Natural killer cell (primary cell): ENCODE results near the gene TIAM1. TPM values are rescaled to one million over a fixed set of nuclear protein-coding genes. Genes with fewer than 3 reads are reported as not detected.

Experiments
- ATAC-seq, 3 donors: fragments of 150-1000 bp in 2 of 3; fragments of 200-7000 bp in 1 of 3; cut with Tn5 transposase; 1 replicate in 1 of 3; 2 replicates in 2 of 3; pipeline ENCODE4 v1.10.0; 2021; ENCODE audit warnings: mild to moderate bottlenecking in 2 of 3, moderate library complexity in 2 of 3
- DNase-seq, 2 donors: peaks; one replicate each; pipeline versions ENCODE4 v3.0.0 to v3.0.0-alpha.2; 2013 to 2021; ENCODE audit warnings: mixed read lengths in 1 of 2
- H3K27ac ChIP-seq: one replicate; pipeline ENCODE4 v1.5.1; 2013; ENCODE audit warnings: mild to moderate bottlenecking, low read length
- H3K27me3 ChIP-seq: one replicate; pipeline ENCODE4 v1.6.1; 2013; ENCODE audit warnings: low read length; ENCODE audit not compliant: control insufficient read depth, insufficient read depth
- H3K36me3 ChIP-seq: one replicate; pipeline ENCODE4 v1.6.1; 2013; ENCODE audit warnings: low read length; ENCODE audit not compliant: control insufficient read depth, insufficient read depth
- H3K4me1 ChIP-seq: one replicate; pipeline ENCODE4 v1.6.1; 2013; ENCODE audit warnings: low read length; ENCODE audit not compliant: control insufficient read depth, insufficient read depth
- H3K4me3 ChIP-seq: one replicate; pipeline ENCODE4 v1.5.1; 2013; ENCODE audit warnings: low read length
- H3K9me3 ChIP-seq: one replicate; pipeline ENCODE4 v1.6.1; 2013; ENCODE audit warnings: low read length; ENCODE audit not compliant: control insufficient read depth, insufficient read depth
- H3K27ac Mint-ChIP-seq, 2 donors: one replicate each; pipeline ENCODE4 v1.8.0; 2022; ENCODE audit warnings: mild to moderate bottlenecking in 2 of 2, mixed read lengths in 2 of 2, moderate library complexity in 1 of 2
- H3K27me3 Mint-ChIP-seq, 2 donors: one replicate each; pipeline ENCODE4 v1.8.0; 2022; ENCODE audit warnings: low read depth in 2 of 2, mixed read lengths in 2 of 2
- H3K36me3 Mint-ChIP-seq: one replicate; pipeline ENCODE4 v1.8.0; 2022; ENCODE audit warnings: mixed read lengths
- H3K4me1 Mint-ChIP-seq, 2 donors: one replicate each; pipeline ENCODE4 v1.8.0; 2022; ENCODE audit warnings: mixed read lengths in 2 of 2
- H3K4me3 Mint-ChIP-seq: one replicate; pipeline ENCODE4 v1.8.0; 2022; ENCODE audit warnings: mild to moderate bottlenecking, moderate library complexity, mixed read lengths
- H3K9me3 Mint-ChIP-seq, 2 donors: one replicate each; pipeline ENCODE4 v1.8.0; 2022; ENCODE audit warnings: mixed read lengths in 2 of 2
- WGBS: methylation state at CpG from one replicate; pipeline ENCODE4 v1.1.7; 2013; ENCODE audit warnings: missing lambda C conversion rate; ENCODE audit not compliant: insufficient coverage; 5-methylcytosine and 5-hydroxymethylcytosine counted together
- intact Hi-C: fragments of 100-400 bp; cut with micrococcal nuclease; formaldehyde crosslinking; loops from one replicate; pipeline ENCODE4 v1.14.2; 2022
- total RNA-seq, 4 donors: library from RNA; stranded (reverse); fragments of 120-200 nt in 1 of 4; gene quantifications; one replicate each; pipeline versions ENCODE4 v1.2.3 to v1.2.4, GENCODE V29; 2013 to 2022
- TF ChIP-seq, protein P1 (sequence below): fragments of 200-600 bp; IDR thresholded peaks from one replicate; pipeline ENCODE4 v1.8.0; 2022; ENCODE audit warnings: antibody characterized with exemption

The TIAM1 gene
- total RNA-seq, 3 donors from 2014 or later (not counting 1 experiment from before 2014, with no cell fraction given): 19.1 to 32.3 (median 19.4) TPM

DNA sequence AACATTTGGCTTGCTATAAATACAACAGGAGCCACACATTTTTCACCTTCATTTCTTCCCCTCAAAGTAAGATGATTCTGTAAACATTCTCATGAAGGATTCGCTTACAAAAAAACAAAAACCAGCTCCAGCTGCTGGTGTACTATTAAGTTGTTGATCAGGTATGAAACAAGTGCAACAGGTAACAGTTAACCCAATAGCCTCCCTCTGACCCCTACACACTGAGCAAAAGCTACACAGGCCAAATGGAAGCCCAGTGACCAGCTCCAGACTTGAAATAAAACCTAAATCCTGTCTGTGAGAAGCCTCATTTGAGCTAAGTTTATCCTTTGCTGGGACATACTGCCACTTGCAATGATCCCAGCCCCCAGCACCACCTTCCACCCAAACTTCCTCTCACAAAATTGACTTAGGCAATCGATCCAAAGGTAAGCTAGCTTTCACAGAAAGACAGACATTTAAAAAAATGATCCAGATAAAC, 991 bp downstream of the TIAM1 start:
- Mint-ChIP-seq H3K4me1 (peaks cover 24 to 25% of the 10 kb centered on the region in 2 donors), H3K9me3 (no peaks in the 10 kb centered on the region), H3K27ac (peak overlapping the region; percentile 75 to 88), H3K36me3 (no peaks in the 10 kb centered on the region), H3K27me3 (peaks cover 21 to 23% of the 10 kb centered on the region in 2 donors), H3K4me3 (peak overlapping the region; percentile 95)
- no peaks in the 10 kb centered on the region for H3K9me3 ChIP-seq
- WGBS: 7% methylated on average over 1 of the region's 2 CpGs
- ATAC-seq (no peak), DNase-seq (no peak)
- H3K27ac ChIP-seq: no peak overlapping the region
- peak overlapping the region; percentile 51 for H3K4me3 ChIP-seq
- TF ChIP-seq, protein P1, sequence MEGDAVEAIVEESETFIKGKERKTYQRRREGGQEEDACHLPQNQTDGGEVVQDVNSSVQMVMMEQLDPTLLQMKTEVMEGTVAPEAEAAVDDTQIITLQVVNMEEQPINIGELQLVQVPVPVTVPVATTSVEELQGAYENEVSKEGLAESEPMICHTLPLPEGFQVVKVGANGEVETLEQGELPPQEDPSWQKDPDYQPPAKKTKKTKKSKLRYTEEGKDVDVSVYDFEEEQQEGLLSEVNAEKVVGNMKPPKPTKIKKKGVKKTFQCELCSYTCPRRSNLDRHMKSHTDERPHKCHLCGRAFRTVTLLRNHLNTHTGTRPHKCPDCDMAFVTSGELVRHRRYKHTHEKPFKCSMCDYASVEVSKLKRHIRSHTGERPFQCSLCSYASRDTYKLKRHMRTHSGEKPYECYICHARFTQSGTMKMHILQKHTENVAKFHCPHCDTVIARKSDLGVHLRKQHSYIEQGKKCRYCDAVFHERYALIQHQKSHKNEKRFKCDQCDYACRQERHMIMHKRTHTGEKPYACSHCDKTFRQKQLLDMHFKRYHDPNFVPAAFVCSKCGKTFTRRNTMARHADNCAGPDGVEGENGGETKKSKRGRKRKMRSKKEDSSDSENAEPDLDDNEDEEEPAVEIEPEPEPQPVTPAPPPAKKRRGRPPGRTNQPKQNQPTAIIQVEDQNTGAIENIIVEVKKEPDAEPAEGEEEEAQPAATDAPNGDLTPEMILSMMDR: no peak
- no peaks in the 10 kb centered on the region for H3K36me3 ChIP-seq
- H3K27me3 ChIP-seq: no peaks in the 10 kb centered on the region
- peaks cover 22% of the 10 kb centered on the region for H3K4me1 ChIP-seq
- intact Hi-C loops: no loop called here

- ATAC-seq (no peak), DNase-seq (no peak)
- Mint-ChIP-seq H3K27ac (peak overlapping the region in 1 of 2 donors; percentile 88), H3K4me1 (peaks cover 24 to 25% of the 10 kb centered on the region in 2 donors), H3K36me3 (no peaks in the 10 kb centered on the region), H3K4me3 (peak overlapping the region; percentile 95), H3K9me3 (no peaks in the 10 kb centered on the region), H3K27me3 (peaks cover 21 to 23% of the 10 kb centered on the region in 2 donors)
- no peaks in the 10 kb centered on the region for H3K9me3 ChIP-seq
- H3K4me1 ChIP-seq: peaks cover 22% of the 10 kb centered on the region
- WGBS: 59% methylated on average over 3 of the region's 3 CpGs
- intact Hi-C loops: no loop called here
- H3K4me3 ChIP-seq: no peak overlapping the region
- H3K27me3 ChIP-seq: no peaks in the 10 kb centered on the region
- peaks cover 4% of the 10 kb centered on the region for H3K36me3 ChIP-seq
- TF ChIP-seq, protein P1: no peak
- no peak overlapping the region for H3K27ac ChIP-seq
These were observed 1.7 kb downstream of the TIAM1 start for GRCh38 chr21:31342348-31342747.

DNA sequence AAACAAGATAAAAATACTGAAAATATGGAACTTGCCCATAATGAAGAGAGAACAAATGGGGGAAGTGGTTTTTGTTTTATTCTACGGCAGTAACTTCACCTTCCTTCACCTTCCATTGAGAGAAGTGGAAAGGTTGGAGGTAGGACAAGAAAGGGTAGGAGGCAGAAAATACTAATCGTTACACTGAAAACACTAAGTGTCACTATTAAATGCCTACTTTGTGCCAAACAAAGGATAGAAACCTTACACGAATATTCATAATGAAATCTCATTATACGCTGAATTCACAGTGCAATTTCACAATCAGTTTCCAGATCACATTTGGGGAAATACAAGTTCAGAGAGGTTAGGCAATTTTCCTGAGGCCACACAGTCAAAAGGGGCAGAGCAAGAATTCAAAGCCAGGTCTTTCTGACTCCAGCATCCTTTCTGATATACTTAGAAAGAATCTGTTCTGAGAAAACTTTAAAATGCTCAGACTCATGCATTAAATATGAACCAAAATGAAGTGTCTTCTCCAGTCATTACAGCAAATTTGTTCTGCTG, 3.0 kb downstream of the TIAM1 start:
- TF ChIP-seq, protein P1: no peak
- no peak overlapping the region for H3K27ac Mint-ChIP-seq

GRCh38 chr21:31340514-31340913, 3.5 kb downstream of the TIAM1 start:
- Mint-ChIP-seq H3K27me3 (peaks cover 21 to 23% of the 10 kb centered on the region in 2 donors), H3K4me1 (peaks cover 30 to 35% of the 10 kb centered on the region in 2 donors), H3K4me3 (no peak overlapping the region), H3K36me3 (no peaks in the 10 kb centered on the region), H3K9me3 (no peaks in the 10 kb centered on the region), H3K27ac (no peak overlapping the region)
- intact Hi-C loops: no loop called here
- WGBS: 88% methylated on average over 4 of the region's 6 CpGs
- Histone ChIP-seq H3K27ac (no peak overlapping the region), H3K36me3 (peaks cover 4% of the 10 kb centered on the region), H3K4me1 (peaks cover 22% of the 10 kb centered on the region), H3K27me3 (no peaks in the 10 kb centered on the region), H3K4me3 (no peak overlapping the region), H3K9me3 (no peaks in the 10 kb centered on the region)
- TF ChIP-seq, protein P1: no peak
- DNase-seq (no peak), ATAC-seq (no peak)

More for the DNA sequence above, 3.0 kb downstream of the TIAM1 start:
- 56% methylated on average over 3 of the region's 4 CpGs for WGBS
- ATAC-seq (no peak), DNase-seq (no peak)
- peaks cover 21 to 23% of the 10 kb centered on the region in 2 donors for H3K27me3 Mint-ChIP-seq
- no peaks in the 10 kb centered on the region for H3K9me3 ChIP-seq
- H3K27me3 ChIP-seq: no peaks in the 10 kb centered on the region
- H3K36me3 ChIP-seq: peaks cover 4% of the 10 kb centered on the region
- H3K4me1 ChIP-seq: peaks cover 22% of the 10 kb centered on the region
- H3K27ac ChIP-seq: no peak overlapping the region
- peaks cover 30 to 35% of the 10 kb centered on the region in 2 donors for H3K4me1 Mint-ChIP-seq
- H3K9me3 Mint-ChIP-seq: no peaks in the 10 kb centered on the region
- peak overlapping the region; percentile 21 for H3K4me3 Mint-ChIP-seq
- no peaks in the 10 kb centered on the region for H3K36me3 Mint-ChIP-seq
- intact Hi-C loops: no loop called here
- H3K4me3 ChIP-seq: no peak overlapping the region
